HCT116 (cell line): ENCODE data around the gene IRAG1. TPM values are rescaled to one million over a fixed set of nuclear protein-coding genes. Genes with fewer than 3 reads are reported as not detected.

Experiments
- ATAC-seq: fragments of 200-7000 bp; cut with Tn5 transposase; 2 replicates; pipeline ENCODE4 v1.9.1; 2020; ENCODE audit warnings: mild to moderate bottlenecking, moderate library complexity
- BruUV-seq: library from RNA; stranded (reverse); fragments of 400-500 nt; replicated peaks from 2 replicates; lab custom pipeline; 2021; lab: Mats Ljungman, UMichigan
- CTCF ChIA-PET: fragments of 300-600 bp; sonication (Branson Sonifier 250); formaldehyde crosslinking; loops from one replicate; lab custom pipeline; 2021; ENCODE audit warnings: antibody characterized with exemption; lab: Charles Lee
- POLR2A ChIA-PET: fragments of 300-600, 350-600 bp; sonication (Branson Sonifier 250); formaldehyde crosslinking; loops from one replicate; lab custom pipeline; 2021; ENCODE audit warnings: antibody characterized with exemption; lab: Charles Lee
- RAD21 ChIA-PET, 2 experiments: fragments of 300-600 bp; sonication (Branson Sonifier 250); formaldehyde crosslinking; loops; one replicate each; lab custom pipeline; 2023; ENCODE audit warnings: low total read pairs in 2 of 2; ENCODE audit not compliant: uncharacterized antibody in 2 of 2, unreplicated experiment in 2 of 2, low non-redundant PET in 1 of 2; lab: Charles Lee
- DNase-seq: peaks from one replicate; pipeline ENCODE4 v3.0.0-alpha.2; 2010; ENCODE audit warnings: low read depth, low spot score
- H2AFZ ChIP-seq: fragments of 200-600 bp; shearing (Covaris generic), sonication (generic); 2 replicates; pipeline ENCODE4 v1.6.1; 2017; ENCODE audit warnings: low read depth, mixed run types, mixed read lengths, antibody characterized with exemption, low read length; ENCODE audit not compliant: poor library complexity, severe bottlenecking
- H3K27ac ChIP-seq: 2 replicates; pipeline ENCODE4 v1.5.1; 2012; ENCODE audit warnings: low read depth, low read length
- H3K27me3 ChIP-seq: fragments of 200-600 bp; sonication (generic); 2 replicates; pipeline ENCODE4 v1.6.1; 2016; ENCODE audit warnings: mixed run types, low read length, mixed read lengths; ENCODE audit not compliant: insufficient read depth
- H3K36me3 ChIP-seq, 2 experiments: fragments of 200-500 bp in 1 of 2; fragments of 200-600 bp in 1 of 2; sonication (Bioruptor generic) in 1 of 2; sonication (generic) in 1 of 2; 2 replicates each; pipeline versions ENCODE4 v1.5.1 to v1.6.1; 2014 to 2016; ENCODE audit warnings: low read length in 2 of 2, inconsistent platforms in 1 of 2, mixed read lengths in 1 of 2, mixed run types in 1 of 2; ENCODE audit not compliant: insufficient read depth in 2 of 2, control insufficient read depth in 1 of 2
- H3K4me1 ChIP-seq, 2 experiments: fragments of 200-600 bp in 1 of 2; sonication (generic) in 1 of 2; 2 replicates each; pipeline versions ENCODE4 v1.5.1 to v1.6.1; 2012 to 2017; ENCODE audit warnings: low read length in 2 of 2, inconsistent platforms in 1 of 2, mild to moderate bottlenecking in 1 of 2, mixed read lengths in 1 of 2, mixed run types in 1 of 2, moderate library complexity in 1 of 2; ENCODE audit not compliant: insufficient read depth in 2 of 2, control insufficient read depth in 1 of 2
- H3K4me2 ChIP-seq: fragments of 200-600 bp; sonication (generic); 2 replicates; pipeline ENCODE4 v1.6.1; 2017; ENCODE audit warnings: mixed run types, low read length, mixed read lengths
- H3K4me3 ChIP-seq, 2 experiments: fragments of 200-600 bp in 1 of 2; sonication (generic) in 1 of 2; replicated peaks in 1 of 2; 2 replicates each; pipeline ENCODE4 v1.5.1; 2011 to 2016; ENCODE audit warnings: low read length in 2 of 2, control low read depth in 1 of 2, low read depth in 1 of 2, mild to moderate bottlenecking in 1 of 2, mixed read lengths in 1 of 2, mixed run types in 1 of 2
- H3K79me2 ChIP-seq: fragments of 200-600 bp; sonication (generic); 2 replicates; pipeline ENCODE4 v1.6.1; 2017; ENCODE audit warnings: mild to moderate bottlenecking, mixed run types, low read length, moderate library complexity, mixed read lengths; ENCODE audit not compliant: insufficient read depth
- H3K9ac ChIP-seq: fragments of 200-600 bp; sonication (generic); 2 replicates; pipeline ENCODE4 v1.6.1; 2016; ENCODE audit warnings: low read length, mixed read lengths
- H3K9me2 ChIP-seq: fragments of 200-600 bp; sonication (generic), shearing (Covaris generic); 2 replicates; pipeline ENCODE4 v1.6.1; 2017; ENCODE audit warnings: mixed run types, mild to moderate bottlenecking, moderate library complexity; ENCODE audit not compliant: insufficient read depth
- H3K9me3 ChIP-seq, 2 experiments: fragments of 200-500 bp in 1 of 2; fragments of 200-600 bp in 1 of 2; sonication (Bioruptor generic) in 1 of 2; sonication (generic) in 1 of 2; 2 replicates each; pipeline ENCODE4 v1.6.1; 2014 to 2017; ENCODE audit warnings: low read length in 2 of 2, mixed read lengths in 2 of 2, inconsistent platforms in 1 of 2, low read depth in 1 of 2, mild to moderate bottlenecking in 1 of 2, mixed run types in 1 of 2, moderate library complexity in 1 of 2; ENCODE audit not compliant: control insufficient read depth in 1 of 2, insufficient read depth in 1 of 2
- H4K20me1 ChIP-seq: fragments of 200-600 bp; sonication (generic), shearing (Covaris generic); 2 replicates; pipeline ENCODE4 v1.6.1; 2017; ENCODE audit warnings: mixed run types, mild to moderate bottlenecking, moderate library complexity; ENCODE audit not compliant: insufficient read depth
- CBX3 ChIP-seq: IDR thresholded peaks from 2 replicates; pipeline ENCODE4 v1.6.1; 2012; ENCODE audit warnings: low read depth
- ELF1 ChIP-seq: IDR thresholded peaks from 2 replicates; pipeline ENCODE4 v1.6.1; 2012; ENCODE audit warnings: low read depth, borderline replicate concordance
- EZH2 ChIP-seq: fragments of 200-600 bp; sonication (generic); IDR thresholded peaks from 2 replicates; pipeline ENCODE4 v1.6.1; 2017; ENCODE audit warnings: antibody characterized with exemption, mixed run types
- EZH2phosphoT487 ChIP-seq: fragments of 200-600 bp; IDR thresholded peaks from 2 replicates; pipeline ENCODE4 v1.6.1; 2018; ENCODE audit warnings: antibody characterized with exemption, borderline replicate concordance
- JUND ChIP-seq: IDR thresholded peaks from 2 replicates; pipeline ENCODE4 v1.6.1; 2012
- POLR2A ChIP-seq: IDR thresholded peaks from 2 replicates; pipeline ENCODE4 v1.7.0; 2011; ENCODE audit warnings: borderline replicate concordance; ENCODE audit not compliant: insufficient read depth, insufficient read length; ENCODE audit errors: extremely low read depth
- POLR2AphosphoS5 ChIP-seq: IDR thresholded peaks from 2 replicates; pipeline ENCODE4 v1.6.1; 2011; ENCODE audit warnings: mild to moderate bottlenecking, low read depth, low read length, moderate library complexity
- RAD21 ChIP-seq: IDR thresholded peaks from 2 replicates; pipeline ENCODE4 v1.6.1; 2012; ENCODE audit warnings: low read depth, mild to moderate bottlenecking
- SIN3A ChIP-seq: IDR thresholded peaks from 2 replicates; pipeline ENCODE4 v1.6.1; 2012; ENCODE audit warnings: low read depth
- SP1 ChIP-seq: IDR thresholded peaks from 2 replicates; pipeline ENCODE4 v1.6.1; 2012; ENCODE audit warnings: low read depth
- SRF ChIP-seq: IDR thresholded peaks from 2 replicates; pipeline ENCODE4 v1.6.1; 2012; ENCODE audit warnings: low read depth
- ZFX ChIP-seq: fragments of 450-650 bp; IDR thresholded peaks from 2 replicates; pipeline ENCODE4 v1.6.1; 2017
- ZNF274 ChIP-seq: fragments of 200-500 bp; sonication (Bioruptor generic); IDR thresholded peaks from 2 replicates; pipeline ENCODE4 v1.6.1; 2014; ENCODE audit warnings: mild to moderate bottlenecking, low read depth, low read length, inconsistent platforms
- intact Hi-C: fragments of 100-400 bp; cut with micrococcal nuclease; formaldehyde crosslinking; loops from 2 replicates; pipeline ENCODE4 v1.10.0; 2022
- total RNA-seq: library from RNA; stranded (reverse); gene quantifications from one replicate; pipeline ENCODE4 v1.2.1, GENCODE V29; 2021; ENCODE audit not compliant: unreplicated experiment
- TF ChIP-seq, protein P1 (sequence below): IDR thresholded peaks from 2 replicates; pipeline ENCODE4 v1.6.1; 2011; ENCODE audit warnings: mild to moderate bottlenecking, low read length, moderate library complexity; ENCODE audit not compliant: insufficient replicate concordance; ENCODE audit errors: extremely low read depth
- TF ChIP-seq, protein P2 (sequence below), 3 experiments: fragments of 200-600 bp in 1 of 3; sonication (generic) in 1 of 3; IDR thresholded peaks in 2 of 3; conservative IDR thresholded peaks in 1 of 3; 2 replicates each; pipeline ENCODE4 v1.5.1; 2012 to 2017; ENCODE audit warnings: low read depth in 2 of 3, low read length in 2 of 3, antibody characterized with exemption in 1 of 3, borderline replicate concordance in 1 of 3, control low read depth in 1 of 3, mild to moderate bottlenecking in 1 of 3, mixed read lengths in 1 of 3, mixed run types in 1 of 3, moderate library complexity in 1 of 3; ENCODE audit not compliant: insufficient read depth in 1 of 3
- TF ChIP-seq, protein P3 (sequence below): IDR thresholded peaks from 2 replicates; pipeline ENCODE4 v1.6.1; 2012
- TF ChIP-seq, protein P4 (sequence below): IDR thresholded peaks from 2 replicates; pipeline ENCODE4 v1.6.1; 2012
- TF ChIP-seq, protein P5 (sequence below): IDR thresholded peaks from 2 replicates; pipeline ENCODE4 v1.6.1; 2012; ENCODE audit warnings: low read depth

Gene IRAG1
- total RNA-seq, 1 experiment from 2014 or later, result 3.7 TPM

DNA sequence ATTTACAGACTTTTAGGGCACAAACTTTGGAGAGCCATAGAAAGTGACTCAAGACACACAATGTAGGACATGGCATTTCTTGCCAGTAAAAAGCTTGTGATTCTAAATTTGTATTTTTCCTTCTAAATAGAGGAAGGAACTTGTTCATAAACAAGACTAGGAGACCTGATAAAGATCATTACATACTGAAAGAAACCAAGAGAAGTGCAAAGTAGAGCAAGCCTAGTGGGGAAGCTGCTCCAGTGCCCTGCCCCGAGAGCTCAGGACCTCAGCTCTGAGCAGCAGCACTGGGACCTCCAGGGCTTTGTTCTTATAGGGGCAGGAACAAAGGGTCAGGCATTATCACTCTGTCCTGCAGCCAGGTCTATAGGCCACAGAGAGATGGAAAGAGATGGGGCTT is 7.2 kb downstream of the IRAG1 start:
- H3K9me2 ChIP-seq, result no peaks in the 10 kb centered on the region
- no peak for DNase-seq
- no peak overlapping the region for H3K27ac ChIP-seq
- H3K27me3 ChIP-seq, result no peaks in the 10 kb centered on the region
- no peak for TF ChIP-seq ELF1
- no peak for TF ChIP-seq SIN3A
- TF ChIP-seq ZNF274, result no peak
- TF ChIP-seq SRF, result no peak
- TF ChIP-seq, protein P1, sequence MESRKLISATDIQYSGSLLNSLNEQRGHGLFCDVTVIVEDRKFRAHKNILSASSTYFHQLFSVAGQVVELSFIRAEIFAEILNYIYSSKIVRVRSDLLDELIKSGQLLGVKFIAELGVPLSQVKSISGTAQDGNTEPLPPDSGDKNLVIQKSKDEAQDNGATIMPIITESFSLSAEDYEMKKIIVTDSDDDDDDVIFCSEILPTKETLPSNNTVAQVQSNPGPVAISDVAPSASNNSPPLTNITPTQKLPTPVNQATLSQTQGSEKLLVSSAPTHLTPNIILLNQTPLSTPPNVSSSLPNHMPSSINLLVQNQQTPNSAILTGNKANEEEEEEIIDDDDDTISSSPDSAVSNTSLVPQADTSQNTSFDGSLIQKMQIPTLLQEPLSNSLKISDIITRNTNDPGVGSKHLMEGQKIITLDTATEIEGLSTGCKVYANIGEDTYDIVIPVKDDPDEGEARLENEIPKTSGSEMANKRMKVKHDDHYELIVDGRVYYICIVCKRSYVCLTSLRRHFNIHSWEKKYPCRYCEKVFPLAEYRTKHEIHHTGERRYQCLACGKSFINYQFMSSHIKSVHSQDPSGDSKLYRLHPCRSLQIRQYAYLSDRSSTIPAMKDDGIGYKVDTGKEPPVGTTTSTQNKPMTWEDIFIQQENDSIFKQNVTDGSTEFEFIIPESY, result no peak
- TF ChIP-seq, protein P2, sequence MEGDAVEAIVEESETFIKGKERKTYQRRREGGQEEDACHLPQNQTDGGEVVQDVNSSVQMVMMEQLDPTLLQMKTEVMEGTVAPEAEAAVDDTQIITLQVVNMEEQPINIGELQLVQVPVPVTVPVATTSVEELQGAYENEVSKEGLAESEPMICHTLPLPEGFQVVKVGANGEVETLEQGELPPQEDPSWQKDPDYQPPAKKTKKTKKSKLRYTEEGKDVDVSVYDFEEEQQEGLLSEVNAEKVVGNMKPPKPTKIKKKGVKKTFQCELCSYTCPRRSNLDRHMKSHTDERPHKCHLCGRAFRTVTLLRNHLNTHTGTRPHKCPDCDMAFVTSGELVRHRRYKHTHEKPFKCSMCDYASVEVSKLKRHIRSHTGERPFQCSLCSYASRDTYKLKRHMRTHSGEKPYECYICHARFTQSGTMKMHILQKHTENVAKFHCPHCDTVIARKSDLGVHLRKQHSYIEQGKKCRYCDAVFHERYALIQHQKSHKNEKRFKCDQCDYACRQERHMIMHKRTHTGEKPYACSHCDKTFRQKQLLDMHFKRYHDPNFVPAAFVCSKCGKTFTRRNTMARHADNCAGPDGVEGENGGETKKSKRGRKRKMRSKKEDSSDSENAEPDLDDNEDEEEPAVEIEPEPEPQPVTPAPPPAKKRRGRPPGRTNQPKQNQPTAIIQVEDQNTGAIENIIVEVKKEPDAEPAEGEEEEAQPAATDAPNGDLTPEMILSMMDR (IDR thresholded peaks at IDR 0.05 in 2 of 3, conservative IDR thresholded peaks at IDR 0.05 in 1 of 3; ENCODE audit: borderline replicate concordance in 1 of 3, insufficient read depth in 1 of 3, low read depth in 2 of 3, low read length in 2 of 3), result no peak
- TF ChIP-seq, protein P3, sequence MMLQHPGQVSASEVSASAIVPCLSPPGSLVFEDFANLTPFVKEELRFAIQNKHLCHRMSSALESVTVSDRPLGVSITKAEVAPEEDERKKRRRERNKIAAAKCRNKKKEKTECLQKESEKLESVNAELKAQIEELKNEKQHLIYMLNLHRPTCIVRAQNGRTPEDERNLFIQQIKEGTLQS, result no peak
- TF ChIP-seq RAD21, result no peak
- no peak for TF ChIP-seq SP1
- TF ChIP-seq EZH2, result no peak
- no peak for TF ChIP-seq POLR2A
- TF ChIP-seq, protein P4, sequence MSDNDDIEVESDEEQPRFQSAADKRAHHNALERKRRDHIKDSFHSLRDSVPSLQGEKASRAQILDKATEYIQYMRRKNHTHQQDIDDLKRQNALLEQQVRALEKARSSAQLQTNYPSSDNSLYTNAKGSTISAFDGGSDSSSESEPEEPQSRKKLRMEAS, result no peak
- no peak for TF ChIP-seq EZH2phosphoT487
- no peak for TF ChIP-seq JUND
- TF ChIP-seq ZFX, result no peak
- TF ChIP-seq POLR2AphosphoS5, result no peak
- TF ChIP-seq CBX3, result no peak
- TF ChIP-seq, protein P5, sequence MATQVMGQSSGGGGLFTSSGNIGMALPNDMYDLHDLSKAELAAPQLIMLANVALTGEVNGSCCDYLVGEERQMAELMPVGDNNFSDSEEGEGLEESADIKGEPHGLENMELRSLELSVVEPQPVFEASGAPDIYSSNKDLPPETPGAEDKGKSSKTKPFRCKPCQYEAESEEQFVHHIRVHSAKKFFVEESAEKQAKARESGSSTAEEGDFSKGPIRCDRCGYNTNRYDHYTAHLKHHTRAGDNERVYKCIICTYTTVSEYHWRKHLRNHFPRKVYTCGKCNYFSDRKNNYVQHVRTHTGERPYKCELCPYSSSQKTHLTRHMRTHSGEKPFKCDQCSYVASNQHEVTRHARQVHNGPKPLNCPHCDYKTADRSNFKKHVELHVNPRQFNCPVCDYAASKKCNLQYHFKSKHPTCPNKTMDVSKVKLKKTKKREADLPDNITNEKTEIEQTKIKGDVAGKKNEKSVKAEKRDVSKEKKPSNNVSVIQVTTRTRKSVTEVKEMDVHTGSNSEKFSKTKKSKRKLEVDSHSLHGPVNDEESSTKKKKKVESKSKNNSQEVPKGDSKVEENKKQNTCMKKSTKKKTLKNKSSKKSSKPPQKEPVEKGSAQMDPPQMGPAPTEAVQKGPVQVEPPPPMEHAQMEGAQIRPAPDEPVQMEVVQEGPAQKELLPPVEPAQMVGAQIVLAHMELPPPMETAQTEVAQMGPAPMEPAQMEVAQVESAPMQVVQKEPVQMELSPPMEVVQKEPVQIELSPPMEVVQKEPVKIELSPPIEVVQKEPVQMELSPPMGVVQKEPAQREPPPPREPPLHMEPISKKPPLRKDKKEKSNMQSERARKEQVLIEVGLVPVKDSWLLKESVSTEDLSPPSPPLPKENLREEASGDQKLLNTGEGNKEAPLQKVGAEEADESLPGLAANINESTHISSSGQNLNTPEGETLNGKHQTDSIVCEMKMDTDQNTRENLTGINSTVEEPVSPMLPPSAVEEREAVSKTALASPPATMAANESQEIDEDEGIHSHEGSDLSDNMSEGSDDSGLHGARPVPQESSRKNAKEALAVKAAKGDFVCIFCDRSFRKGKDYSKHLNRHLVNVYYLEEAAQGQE, result no peak
- peaks cover 15 to 54% of the 10 kb centered on the region in 2 experiments for H3K4me1 ChIP-seq
- H3K9ac ChIP-seq, result no peak overlapping the region
- ChIA-PET RAD21 (no interaction called here), POLR2A (no interaction called here), CTCF (no interaction called here)
- H2AFZ ChIP-seq, result no peak overlapping the region
- no peaks in the 10 kb centered on the region for H3K9me3 ChIP-seq
- no peaks in the 10 kb centered on the region for H4K20me1 ChIP-seq
- H3K79me2 ChIP-seq, result no peaks in the 10 kb centered on the region
- intact Hi-C loops, result no loop called here
- no peak overlapping the region for H3K4me2 ChIP-seq
- no TSS peak for BruUV-seq
- no peaks in the 10 kb centered on the region for H3K36me3 ChIP-seq
- no peak overlapping the region for H3K4me3 ChIP-seq
- ATAC-seq, result no peak
